ENCODE results near the gene ESRRB.

Gene ESRRB

DNA sequence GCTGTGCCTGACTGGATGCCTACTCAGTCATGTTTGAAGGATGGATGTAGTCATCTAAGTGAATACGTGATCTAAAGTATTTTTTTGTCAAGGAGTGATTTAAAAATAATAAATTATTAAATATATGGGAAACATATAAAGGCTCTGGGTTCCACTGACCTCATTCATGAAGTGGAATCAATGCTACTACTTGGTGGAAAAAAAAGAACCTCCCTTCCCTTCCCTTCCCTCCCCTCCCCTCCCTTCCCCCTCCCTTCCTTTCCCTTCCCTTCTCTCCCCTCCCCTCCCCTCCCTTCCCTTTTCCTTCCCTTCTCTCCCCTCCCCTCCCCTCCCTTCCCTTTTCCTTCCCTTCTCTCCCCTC is 162.7 kb downstream of the ESRRB start:
- TF ChIP-seq, protein P1, sequence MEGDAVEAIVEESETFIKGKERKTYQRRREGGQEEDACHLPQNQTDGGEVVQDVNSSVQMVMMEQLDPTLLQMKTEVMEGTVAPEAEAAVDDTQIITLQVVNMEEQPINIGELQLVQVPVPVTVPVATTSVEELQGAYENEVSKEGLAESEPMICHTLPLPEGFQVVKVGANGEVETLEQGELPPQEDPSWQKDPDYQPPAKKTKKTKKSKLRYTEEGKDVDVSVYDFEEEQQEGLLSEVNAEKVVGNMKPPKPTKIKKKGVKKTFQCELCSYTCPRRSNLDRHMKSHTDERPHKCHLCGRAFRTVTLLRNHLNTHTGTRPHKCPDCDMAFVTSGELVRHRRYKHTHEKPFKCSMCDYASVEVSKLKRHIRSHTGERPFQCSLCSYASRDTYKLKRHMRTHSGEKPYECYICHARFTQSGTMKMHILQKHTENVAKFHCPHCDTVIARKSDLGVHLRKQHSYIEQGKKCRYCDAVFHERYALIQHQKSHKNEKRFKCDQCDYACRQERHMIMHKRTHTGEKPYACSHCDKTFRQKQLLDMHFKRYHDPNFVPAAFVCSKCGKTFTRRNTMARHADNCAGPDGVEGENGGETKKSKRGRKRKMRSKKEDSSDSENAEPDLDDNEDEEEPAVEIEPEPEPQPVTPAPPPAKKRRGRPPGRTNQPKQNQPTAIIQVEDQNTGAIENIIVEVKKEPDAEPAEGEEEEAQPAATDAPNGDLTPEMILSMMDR (conservative IDR thresholded peaks at IDR 0.05; ENCODE audit: low read depth, low read length): no peak
- no peak for DNase-seq (ENCODE audit: low read depth)
- no peak overlapping the region for H3K4me3 ChIP-seq (ENCODE audit: low read length)

DNA sequence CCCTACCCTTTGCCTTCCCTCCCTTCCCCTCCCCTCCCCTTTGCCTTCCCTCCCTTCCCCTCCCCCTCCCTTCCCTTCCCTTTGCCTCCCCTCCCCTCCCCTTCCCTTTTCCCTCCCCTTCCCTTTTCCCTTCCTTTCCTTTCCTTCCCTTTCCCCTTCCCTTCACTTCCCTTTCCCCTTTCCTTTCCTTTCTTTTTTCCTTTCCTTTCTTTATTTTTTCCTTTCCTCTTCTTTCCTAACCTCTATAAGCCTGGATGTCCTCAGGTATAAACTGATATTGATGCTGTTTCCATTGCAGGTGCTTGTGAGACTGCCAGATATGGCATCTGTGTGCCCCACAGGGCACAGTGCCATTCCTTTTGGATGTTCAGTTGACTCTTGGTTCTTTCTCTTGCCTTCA is 163.2 kb downstream of the ESRRB start:
- no peak for DNase-seq (ENCODE audit: low read depth)
- TF ChIP-seq, protein P1 (conservative IDR thresholded peaks at IDR 0.05; ENCODE audit: low read depth, low read length): no peak
- H3K4me3 ChIP-seq (ENCODE audit: low read length): no peak overlapping the region

- H3K4me3 ChIP-seq (ENCODE audit: low read length): no peak overlapping the region
- no peak for DNase-seq (ENCODE audit: low read depth)
- TF ChIP-seq, protein P1 (conservative IDR thresholded peaks at IDR 0.05; ENCODE audit: low read depth, low read length): no peak
Measured at GRCh38 chr14:76541594-76542219, 165.8 kb downstream of the ESRRB start.

- DNase-seq (ENCODE audit: low read depth): no peak
- H3K4me3 ChIP-seq (ENCODE audit: low read length): no peak overlapping the region
- TF ChIP-seq, protein P1 (conservative IDR thresholded peaks at IDR 0.05; ENCODE audit: low read depth, low read length): peak; percentile 61
Measured at GRCh38 chr14:76546426-76547221, 170.7 kb downstream of the ESRRB start.

DNA sequence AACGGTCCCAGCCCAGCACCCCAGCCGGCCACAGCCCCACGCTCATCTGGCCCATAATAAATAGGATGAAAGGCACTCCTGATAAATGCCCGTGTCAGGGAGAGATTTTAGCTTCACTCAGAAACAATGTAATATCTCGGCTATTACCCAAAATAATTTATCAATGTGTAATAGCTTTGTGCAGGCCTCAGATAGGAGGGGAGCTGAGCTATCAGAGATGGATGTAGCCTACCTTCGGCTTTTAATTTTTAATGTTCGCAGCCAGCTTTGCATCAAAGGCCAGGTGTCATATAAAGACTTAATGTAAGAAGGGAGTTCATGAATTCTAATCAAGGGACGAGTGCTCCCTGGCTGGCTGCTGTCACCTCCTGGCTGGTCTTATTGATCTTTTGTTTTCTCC is 171.9 kb downstream of the ESRRB start:
- DNase-seq (ENCODE audit: low read depth): no peak
- TF ChIP-seq, protein P1 (conservative IDR thresholded peaks at IDR 0.05; ENCODE audit: low read depth, low read length): no peak
- H3K4me3 ChIP-seq (ENCODE audit: low read length): no peak overlapping the region

- TF ChIP-seq, protein P1 (conservative IDR thresholded peaks at IDR 0.05; ENCODE audit: low read depth, low read length): no peak
- H3K4me3 ChIP-seq (ENCODE audit: low read length): no peak overlapping the region
- DNase-seq (ENCODE audit: low read depth): no peak
Measured at GRCh38 chr14:76550534-76550933, 174.6 kb downstream of the ESRRB start.

DNA sequence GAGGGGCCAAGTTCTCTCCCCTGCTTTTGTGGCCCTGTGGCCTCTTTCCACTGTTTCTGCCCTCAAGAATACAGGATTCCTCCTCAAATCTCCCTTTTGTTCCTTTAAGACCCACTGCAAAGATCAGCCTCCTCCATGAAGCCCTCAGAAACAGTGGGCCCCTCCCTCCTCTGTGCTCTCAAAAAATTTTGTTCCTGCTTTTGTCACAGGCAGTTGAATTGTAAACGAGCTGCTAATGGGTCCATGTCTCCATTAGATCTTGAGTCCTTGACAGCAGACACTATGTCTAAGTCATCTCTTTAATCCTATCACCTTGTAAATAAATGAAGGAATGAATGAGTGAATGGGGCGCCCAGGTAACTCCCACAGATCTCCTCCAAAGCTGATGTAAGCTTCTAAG is 175.2 kb downstream of the ESRRB start:
- H3K4me3 ChIP-seq (ENCODE audit: low read length): no peak overlapping the region
- TF ChIP-seq, protein P1 (conservative IDR thresholded peaks at IDR 0.05; ENCODE audit: low read depth, low read length): no peak
- no peak for DNase-seq (ENCODE audit: low read depth)
